WTC11 (cell line): Measurements from ENCODE around the gene SETD7.

ENCODE experiments used
- GTF2I ChIP-seq: fragments of 250-450 bp; sonication (Bioruptor Pico); conservative IDR thresholded peaks from 2 replicates; pipeline ENCODE4 v1.4.0; 2021; ENCODE audit warnings: mild to moderate bottlenecking
- TF ChIP-seq, protein P1 (sequence below): fragments of 200-600 bp; IDR thresholded peaks from 2 replicates; pipeline ENCODE4 v1.8.0; 2022; ENCODE audit warnings: antibody characterized with exemption
- TF ChIP-seq, protein P2 (sequence below): fragments of 250-450 bp; sonication (Bioruptor Pico); IDR thresholded peaks from 2 replicates; pipeline ENCODE4 v1.8.0; 2021; ENCODE audit warnings: mild to moderate bottlenecking

DNA sequence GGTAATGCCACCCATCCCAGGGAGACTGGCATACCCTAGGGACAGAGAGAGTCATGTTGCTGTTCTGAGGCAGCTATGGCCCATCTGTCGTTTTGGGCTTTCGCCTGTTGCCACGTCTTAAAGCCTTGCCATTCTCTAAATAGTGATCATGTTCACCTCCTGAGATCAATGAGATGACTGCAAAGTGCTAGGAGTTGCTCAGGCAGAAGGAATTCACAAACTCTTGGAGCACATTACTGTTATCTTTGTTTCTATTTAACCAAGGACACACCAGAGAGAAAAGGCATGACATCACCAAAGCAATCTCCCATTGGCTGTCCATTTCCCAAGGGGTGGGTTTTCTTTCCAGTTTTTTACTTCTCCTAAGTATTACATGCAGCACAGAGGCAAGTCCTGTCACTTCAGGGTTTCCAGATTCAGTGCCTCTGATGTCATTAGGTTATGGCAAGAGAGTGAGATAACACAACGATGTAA lies 37.1 kb upstream of the SETD7 start:
- TF ChIP-seq, protein P1, sequence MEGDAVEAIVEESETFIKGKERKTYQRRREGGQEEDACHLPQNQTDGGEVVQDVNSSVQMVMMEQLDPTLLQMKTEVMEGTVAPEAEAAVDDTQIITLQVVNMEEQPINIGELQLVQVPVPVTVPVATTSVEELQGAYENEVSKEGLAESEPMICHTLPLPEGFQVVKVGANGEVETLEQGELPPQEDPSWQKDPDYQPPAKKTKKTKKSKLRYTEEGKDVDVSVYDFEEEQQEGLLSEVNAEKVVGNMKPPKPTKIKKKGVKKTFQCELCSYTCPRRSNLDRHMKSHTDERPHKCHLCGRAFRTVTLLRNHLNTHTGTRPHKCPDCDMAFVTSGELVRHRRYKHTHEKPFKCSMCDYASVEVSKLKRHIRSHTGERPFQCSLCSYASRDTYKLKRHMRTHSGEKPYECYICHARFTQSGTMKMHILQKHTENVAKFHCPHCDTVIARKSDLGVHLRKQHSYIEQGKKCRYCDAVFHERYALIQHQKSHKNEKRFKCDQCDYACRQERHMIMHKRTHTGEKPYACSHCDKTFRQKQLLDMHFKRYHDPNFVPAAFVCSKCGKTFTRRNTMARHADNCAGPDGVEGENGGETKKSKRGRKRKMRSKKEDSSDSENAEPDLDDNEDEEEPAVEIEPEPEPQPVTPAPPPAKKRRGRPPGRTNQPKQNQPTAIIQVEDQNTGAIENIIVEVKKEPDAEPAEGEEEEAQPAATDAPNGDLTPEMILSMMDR, result no peak
- no peak for TF ChIP-seq GTF2I (CRISPR knock-in tag)
- TF ChIP-seq, protein P2, sequence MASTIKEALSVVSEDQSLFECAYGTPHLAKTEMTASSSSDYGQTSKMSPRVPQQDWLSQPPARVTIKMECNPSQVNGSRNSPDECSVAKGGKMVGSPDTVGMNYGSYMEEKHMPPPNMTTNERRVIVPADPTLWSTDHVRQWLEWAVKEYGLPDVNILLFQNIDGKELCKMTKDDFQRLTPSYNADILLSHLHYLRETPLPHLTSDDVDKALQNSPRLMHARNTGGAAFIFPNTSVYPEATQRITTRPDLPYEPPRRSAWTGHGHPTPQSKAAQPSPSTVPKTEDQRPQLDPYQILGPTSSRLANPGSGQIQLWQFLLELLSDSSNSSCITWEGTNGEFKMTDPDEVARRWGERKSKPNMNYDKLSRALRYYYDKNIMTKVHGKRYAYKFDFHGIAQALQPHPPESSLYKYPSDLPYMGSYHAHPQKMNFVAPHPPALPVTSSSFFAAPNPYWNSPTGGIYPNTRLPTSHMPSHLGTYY, result no peak
